ENCODE data around the gene JMJD1C.

DNA sequence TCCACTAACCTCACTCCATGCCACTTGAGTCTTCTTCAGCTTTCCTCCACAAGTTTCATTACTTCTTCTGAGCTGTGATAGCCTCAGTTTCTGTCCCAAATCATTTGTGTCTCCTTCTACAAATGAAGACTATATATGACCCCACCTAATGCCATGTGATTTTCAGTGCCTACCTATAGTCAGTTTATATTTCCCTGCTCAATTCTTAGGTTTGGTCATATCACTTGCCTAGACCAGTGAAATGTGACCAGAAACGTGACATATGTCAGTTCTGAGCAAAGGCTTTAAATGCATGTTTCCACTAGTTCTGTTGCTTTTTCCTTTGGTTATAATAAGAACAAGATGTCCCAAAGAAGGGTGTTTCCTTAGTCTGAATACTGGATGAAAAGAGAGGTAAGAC, 30.8 kb upstream of the JMJD1C start:
- TF ChIP-seq, protein P1, sequence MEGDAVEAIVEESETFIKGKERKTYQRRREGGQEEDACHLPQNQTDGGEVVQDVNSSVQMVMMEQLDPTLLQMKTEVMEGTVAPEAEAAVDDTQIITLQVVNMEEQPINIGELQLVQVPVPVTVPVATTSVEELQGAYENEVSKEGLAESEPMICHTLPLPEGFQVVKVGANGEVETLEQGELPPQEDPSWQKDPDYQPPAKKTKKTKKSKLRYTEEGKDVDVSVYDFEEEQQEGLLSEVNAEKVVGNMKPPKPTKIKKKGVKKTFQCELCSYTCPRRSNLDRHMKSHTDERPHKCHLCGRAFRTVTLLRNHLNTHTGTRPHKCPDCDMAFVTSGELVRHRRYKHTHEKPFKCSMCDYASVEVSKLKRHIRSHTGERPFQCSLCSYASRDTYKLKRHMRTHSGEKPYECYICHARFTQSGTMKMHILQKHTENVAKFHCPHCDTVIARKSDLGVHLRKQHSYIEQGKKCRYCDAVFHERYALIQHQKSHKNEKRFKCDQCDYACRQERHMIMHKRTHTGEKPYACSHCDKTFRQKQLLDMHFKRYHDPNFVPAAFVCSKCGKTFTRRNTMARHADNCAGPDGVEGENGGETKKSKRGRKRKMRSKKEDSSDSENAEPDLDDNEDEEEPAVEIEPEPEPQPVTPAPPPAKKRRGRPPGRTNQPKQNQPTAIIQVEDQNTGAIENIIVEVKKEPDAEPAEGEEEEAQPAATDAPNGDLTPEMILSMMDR (IDR thresholded peaks at IDR 0.05) = no peak
- TF ChIP-seq POLR2A (IDR thresholded peaks at IDR 0.05) = no peak
